Neuronal stem cell (in vitro differentiated cells): Measurements from ENCODE around the gene MRPL57.

ENCODE experiments used
- DNase-seq: peaks from one replicate; pipeline ENCODE4 v3.0.0-alpha.2; 2013; ENCODE audit warnings: low spot score
- H2AFZ ChIP-seq: one replicate; pipeline ENCODE4 v1.6.1; 2013; ENCODE audit warnings: mild to moderate bottlenecking, low read length, inconsistent platforms
- H2AK5ac ChIP-seq: 2 replicates; pipeline ENCODE4 v1.6.1; 2013; ENCODE audit warnings: low read depth, mild to moderate bottlenecking, inconsistent platforms, low read length, moderate library complexity, mixed read lengths
- H2BK120ac ChIP-seq: 2 replicates; pipeline ENCODE4 v1.6.1; 2013; ENCODE audit warnings: low read depth, mild to moderate bottlenecking, inconsistent platforms, low read length, moderate library complexity, mixed read lengths
- H2BK12ac ChIP-seq: one replicate; pipeline ENCODE4 v1.6.1; 2013; ENCODE audit warnings: low read length, inconsistent platforms
- H2BK15ac ChIP-seq: 2 replicates; pipeline ENCODE4 v1.6.1; 2013; ENCODE audit warnings: mild to moderate bottlenecking, low read length, inconsistent platforms, mixed read lengths
- H2BK5ac ChIP-seq: one replicate; pipeline ENCODE4 v1.6.1; 2013; ENCODE audit warnings: inconsistent platforms, mild to moderate bottlenecking, low read length, moderate library complexity
- H3K14ac ChIP-seq: one replicate; pipeline ENCODE4 v1.6.1; 2013; ENCODE audit warnings: low read length, inconsistent platforms
- H3K18ac ChIP-seq: 2 replicates; pipeline ENCODE4 v1.6.1; 2013; ENCODE audit warnings: low read length, inconsistent platforms
- H3K23ac ChIP-seq: 2 replicates; pipeline ENCODE4 v1.6.1; 2013; ENCODE audit warnings: low read depth, mild to moderate bottlenecking, mixed read lengths, low read length, inconsistent platforms; ENCODE audit not compliant: poor library complexity
- H3K27ac ChIP-seq: replicated peaks from 3 replicates; pipeline ENCODE4 v1.5.1; 2013; ENCODE audit warnings: low read length, inconsistent platforms
- H3K27me3 ChIP-seq, 3 experiments: 2 replicates each; pipeline ENCODE4 v1.6.1; 2013; ENCODE audit warnings: low read length in 3 of 3, mild to moderate bottlenecking in 2 of 3, inconsistent platforms in 1 of 3, low read depth in 1 of 3, mixed read lengths in 1 of 3, moderate library complexity in 1 of 3; ENCODE audit not compliant: control insufficient read depth in 3 of 3, insufficient read depth in 3 of 3
- H3K36me3 ChIP-seq, 2 donors: replicated peaks in 1 of 2; 2 replicates each; pipeline ENCODE4 v1.6.1; 2013; ENCODE audit warnings: low read length in 2 of 2; ENCODE audit not compliant: control insufficient read depth in 2 of 2, insufficient read depth in 2 of 2
- H3K4ac ChIP-seq: 2 replicates; pipeline ENCODE4 v1.6.1; 2013; ENCODE audit warnings: inconsistent platforms, mild to moderate bottlenecking, low read length, moderate library complexity
- H3K4me1 ChIP-seq, 2 donors: 1 replicate in 1 of 2; 2 replicates in 1 of 2; pipeline ENCODE4 v1.6.1; 2013; ENCODE audit warnings: low read length in 2 of 2, low read depth in 1 of 2; ENCODE audit not compliant: control insufficient read depth in 2 of 2, insufficient read depth in 1 of 2
- H3K4me2 ChIP-seq: one replicate; pipeline ENCODE4 v1.6.1; 2013; ENCODE audit warnings: mild to moderate bottlenecking, low read length, inconsistent platforms; ENCODE audit not compliant: insufficient read depth, poor library complexity, severe bottlenecking
- H3K4me3 ChIP-seq, 2 donors: 2 replicates each; pipeline ENCODE4 v1.5.1; 2013; ENCODE audit warnings: low read length in 2 of 2, mild to moderate bottlenecking in 2 of 2, inconsistent platforms in 1 of 2, moderate library complexity in 1 of 2
- H3K79me1 ChIP-seq: one replicate; pipeline ENCODE4 v1.6.1; 2013; ENCODE audit warnings: low read depth, mild to moderate bottlenecking, inconsistent platforms, low read length, moderate library complexity
- H3K9ac ChIP-seq: one replicate; pipeline ENCODE4 v1.6.1; 2013; ENCODE audit warnings: mild to moderate bottlenecking, low read depth, low read length, inconsistent platforms; ENCODE audit not compliant: poor library complexity
- H3K9me3 ChIP-seq, 2 donors: replicated peaks in 1 of 2; 2 replicates each; pipeline versions ENCODE3 to v1.6.1; 2013; ENCODE audit warnings: low read length in 2 of 2, mild to moderate bottlenecking in 2 of 2, inconsistent platforms in 1 of 2, low read depth in 1 of 2, mixed read lengths in 1 of 2, moderate library complexity in 1 of 2; ENCODE audit not compliant: control insufficient read depth in 2 of 2, insufficient read depth in 1 of 2
- H4K8ac ChIP-seq: one replicate; pipeline ENCODE4 v1.6.1; 2013; ENCODE audit warnings: low read depth, mild to moderate bottlenecking, inconsistent platforms, low read length, moderate library complexity
- H4K91ac ChIP-seq: one replicate; pipeline ENCODE4 v1.6.1; 2013; ENCODE audit warnings: low read length, low read depth, mild to moderate bottlenecking, inconsistent platforms; ENCODE audit not compliant: poor library complexity
- WGBS, 2 donors: extraction: QIAGEN DNeasy Blood & Tissue Kit; methylation state at CpG; one replicate each; pipeline ENCODE4 v1.1.7; 2013; ENCODE audit warnings: missing lambda C conversion rate in 2 of 2, mixed read lengths in 1 of 2; ENCODE audit not compliant: insufficient read length in 2 of 2, insufficient replicate concordance in 1 of 2; ENCODE audit errors: extremely low coverage in 2 of 2; 5-methylcytosine and 5-hydroxymethylcytosine counted together

MRPL57 gene

DNA sequence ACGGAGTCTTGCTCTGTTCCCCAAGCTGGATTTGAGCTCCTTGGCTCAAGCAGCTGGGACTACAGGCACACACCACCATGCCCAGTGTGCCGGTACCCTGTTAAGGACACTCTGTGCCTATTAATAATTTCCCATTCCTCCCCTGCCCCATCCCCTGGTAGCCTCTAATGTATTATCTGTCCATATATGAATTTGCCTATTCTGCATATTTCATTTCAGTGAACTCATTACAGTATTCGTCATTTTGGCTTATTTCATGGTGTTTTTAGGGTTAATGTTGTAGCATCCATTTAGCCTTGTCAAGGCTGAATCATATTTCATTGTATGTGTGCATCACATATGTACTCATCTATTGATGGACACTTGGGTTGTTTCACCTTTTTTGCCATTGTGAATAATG lies 33.7 kb upstream of the MRPL57 start:
- no peak overlapping the region for H2AK5ac ChIP-seq
- H4K8ac ChIP-seq, result no peak overlapping the region
- no peak overlapping the region for H2AFZ ChIP-seq
- H3K36me3 ChIP-seq, result peaks cover 10 to 57% of the 10 kb centered on the region in 2 donors
- H3K9ac ChIP-seq, result no peak overlapping the region
- no peaks in the 10 kb centered on the region for H3K27me3 ChIP-seq
- no peak overlapping the region for H3K14ac ChIP-seq
- WGBS, 2 donors, result no CpG with 5 or more reads among the region's 3 CpGs
- no peak overlapping the region for H3K4ac ChIP-seq
- no peak for DNase-seq
- no peak overlapping the region for H2BK15ac ChIP-seq
- H3K4me2 ChIP-seq, result no peak overlapping the region
- no peak overlapping the region for H3K18ac ChIP-seq
- H2BK12ac ChIP-seq, result no peak overlapping the region
- no peak overlapping the region for H4K91ac ChIP-seq
- H2BK5ac ChIP-seq, result no peak overlapping the region
- no peak overlapping the region for H3K4me3 ChIP-seq
- H3K4me1 ChIP-seq, result peaks cover 3% of the 10 kb centered on the region in 2 donors
- H3K27ac ChIP-seq, result no peak overlapping the region
- H3K79me1 ChIP-seq, result peaks cover 6% of the 10 kb centered on the region
- no peaks in the 10 kb centered on the region for H3K9me3 ChIP-seq
- no peak overlapping the region for H3K23ac ChIP-seq
- H2BK120ac ChIP-seq, result no peak overlapping the region

DNA sequence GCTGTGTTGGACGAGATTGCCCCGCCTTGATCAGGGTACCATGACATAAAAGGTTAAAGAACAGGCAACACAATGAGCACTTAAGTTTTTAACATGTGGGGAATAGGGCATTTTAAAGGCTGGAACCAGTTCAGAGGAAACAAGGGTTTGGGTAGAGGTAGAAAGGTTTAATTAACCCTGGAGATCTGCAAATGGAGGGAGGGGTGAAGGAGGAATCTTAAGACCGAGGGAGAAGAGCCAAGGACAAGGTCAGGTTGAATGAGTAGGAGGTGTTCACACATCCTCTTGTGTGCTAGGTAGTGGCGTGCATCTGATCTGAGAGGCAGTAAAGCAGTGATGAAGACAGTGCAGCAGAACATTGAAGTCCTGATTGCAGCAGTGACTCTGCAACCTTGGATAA lies 28.6 kb upstream of the MRPL57 start:
- H3K79me1 ChIP-seq, result no peaks in the 10 kb centered on the region
- H2AFZ ChIP-seq, result no peak overlapping the region
- H3K18ac ChIP-seq, result no peak overlapping the region
- H3K36me3 ChIP-seq, result peaks cover 12 to 71% of the 10 kb centered on the region in 2 donors
- peaks cover 0 to 1% of the 10 kb centered on the region in 2 donors for H3K4me1 ChIP-seq
- no peak overlapping the region for H2BK15ac ChIP-seq
- no peak overlapping the region for H4K8ac ChIP-seq
- no peak overlapping the region for H3K23ac ChIP-seq
- no peak overlapping the region for H2BK12ac ChIP-seq
- no CpG with 5 or more reads among the region's 4 CpGs for WGBS, 2 donors
- no peaks in the 10 kb centered on the region for H3K27me3 ChIP-seq
- H2AK5ac ChIP-seq, result no peak overlapping the region
- no peak overlapping the region for H3K4ac ChIP-seq
- H2BK5ac ChIP-seq, result no peak overlapping the region
- H2BK120ac ChIP-seq, result no peak overlapping the region
- no peak overlapping the region for H3K14ac ChIP-seq
- DNase-seq, result no peak
- H3K4me3 ChIP-seq, result no peak overlapping the region
- H3K4me2 ChIP-seq, result no peak overlapping the region
- no peak overlapping the region for H4K91ac ChIP-seq
- no peaks in the 10 kb centered on the region for H3K9me3 ChIP-seq
- H3K27ac ChIP-seq, result no peak overlapping the region
- no peak overlapping the region for H3K9ac ChIP-seq

DNA sequence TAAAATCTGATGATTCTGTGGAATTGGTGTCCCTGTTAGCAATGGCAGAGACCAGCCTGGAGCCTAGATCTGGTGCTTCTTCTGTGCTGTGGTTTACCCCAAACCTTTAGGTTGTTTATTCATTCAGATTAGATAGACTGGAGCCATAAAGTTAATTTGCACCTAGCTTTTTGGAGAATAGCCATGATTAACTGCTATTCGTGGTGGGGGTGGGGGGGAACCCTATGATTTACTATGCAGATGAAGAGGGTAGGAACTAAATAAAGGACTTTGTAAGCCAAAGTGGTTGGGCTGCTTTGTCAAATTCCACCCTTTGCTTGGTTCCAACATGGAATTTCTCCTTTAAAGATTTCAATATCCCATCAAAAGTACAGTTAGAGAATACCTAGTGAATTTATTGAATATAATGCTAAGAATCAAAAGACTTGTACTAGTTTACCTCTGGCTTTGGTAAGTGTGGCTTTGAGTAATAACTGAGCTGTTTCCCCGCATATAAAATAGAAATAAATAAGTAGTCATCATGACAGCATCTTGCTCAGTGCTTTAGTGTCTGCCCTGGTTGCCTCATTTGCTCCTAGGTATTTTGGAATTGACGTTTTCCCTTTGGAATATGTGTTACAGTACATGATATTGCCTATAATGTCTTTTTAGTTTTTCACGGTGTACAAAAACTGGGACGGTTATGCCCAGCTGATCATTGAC lies 27.8 kb upstream of the MRPL57 start:
- DNase-seq, result no peak
- Histone ChIP-seq H2BK5ac (no peak overlapping the region), H3K23ac (no peak overlapping the region), H3K14ac (no peak overlapping the region), H2BK15ac (no peak overlapping the region), H3K36me3 (peaks cover 9 to 67% of the 10 kb centered on the region in 2 donors), H3K4ac (no peak overlapping the region), H3K4me1 (peaks cover 0 to 1% of the 10 kb centered on the region in 2 donors), H4K91ac (no peak overlapping the region), H2BK12ac (no peak overlapping the region), H3K18ac (no peak overlapping the region), H2AK5ac (no peak overlapping the region), H2AFZ (no peak overlapping the region), H3K4me2 (no peak overlapping the region), H3K27me3 (no peaks in the 10 kb centered on the region), H4K8ac (no peak overlapping the region), H3K79me1 (no peaks in the 10 kb centered on the region), H3K9ac (no peak overlapping the region), H3K4me3 (no peak overlapping the region), H3K9me3 (no peaks in the 10 kb centered on the region), H3K27ac (no peak overlapping the region), H2BK120ac (no peak overlapping the region)
- no CpG with 5 or more reads among the region's 5 CpGs for WGBS, 2 donors

DNA sequence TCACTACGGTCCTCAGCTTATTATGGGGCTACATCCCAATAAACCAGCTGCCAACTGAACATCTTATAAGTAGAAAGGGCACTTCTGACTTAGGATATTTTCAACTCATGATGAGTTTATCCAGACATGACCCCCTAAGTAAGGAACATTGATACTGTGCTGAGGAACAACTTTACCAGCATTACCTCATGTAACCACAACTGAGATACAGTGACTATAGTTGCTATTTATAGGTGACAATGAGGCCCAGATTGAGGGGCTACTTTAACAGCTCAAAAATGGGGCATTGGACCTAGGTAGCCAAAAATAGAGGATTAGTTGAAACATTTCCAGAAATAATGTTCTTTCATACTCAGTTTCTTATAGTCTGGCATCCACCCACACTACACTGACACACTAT lies 26.9 kb upstream of the MRPL57 start:
- Histone ChIP-seq H2AK5ac (no peak overlapping the region), H3K36me3 (peaks cover 14 to 69% of the 10 kb centered on the region in 2 donors), H3K23ac (no peak overlapping the region), H2BK15ac (no peak overlapping the region), H3K14ac (no peak overlapping the region), H2BK5ac (no peak overlapping the region), H3K4ac (no peak overlapping the region), H3K4me1 (peaks cover 0 to 1% of the 10 kb centered on the region in 2 donors), H3K4me2 (no peak overlapping the region), H3K9me3 (no peaks in the 10 kb centered on the region), H3K4me3 (no peak overlapping the region), H4K91ac (no peak overlapping the region), H3K18ac (no peak overlapping the region), H3K27me3 (no peaks in the 10 kb centered on the region), H3K79me1 (no peaks in the 10 kb centered on the region), H3K27ac (no peak overlapping the region), H2BK12ac (no peak overlapping the region), H3K9ac (no peak overlapping the region), H4K8ac (no peak overlapping the region), H2AFZ (no peak overlapping the region), H2BK120ac (no peak overlapping the region)
- DNase-seq, result no peak
- WGBS, 2 donors, result no CpG with 5 or more reads among the region's 1 CpG
